NCI-H2081 (cell line): ENCODE data around the gene ANO8.

Experiments used
- DNase-seq, 2 experiments: peaks; one replicate each; lab custom pipeline; 2025; lab: John Stamatoyannopoulos, UW

The ANO8 gene

DNA sequence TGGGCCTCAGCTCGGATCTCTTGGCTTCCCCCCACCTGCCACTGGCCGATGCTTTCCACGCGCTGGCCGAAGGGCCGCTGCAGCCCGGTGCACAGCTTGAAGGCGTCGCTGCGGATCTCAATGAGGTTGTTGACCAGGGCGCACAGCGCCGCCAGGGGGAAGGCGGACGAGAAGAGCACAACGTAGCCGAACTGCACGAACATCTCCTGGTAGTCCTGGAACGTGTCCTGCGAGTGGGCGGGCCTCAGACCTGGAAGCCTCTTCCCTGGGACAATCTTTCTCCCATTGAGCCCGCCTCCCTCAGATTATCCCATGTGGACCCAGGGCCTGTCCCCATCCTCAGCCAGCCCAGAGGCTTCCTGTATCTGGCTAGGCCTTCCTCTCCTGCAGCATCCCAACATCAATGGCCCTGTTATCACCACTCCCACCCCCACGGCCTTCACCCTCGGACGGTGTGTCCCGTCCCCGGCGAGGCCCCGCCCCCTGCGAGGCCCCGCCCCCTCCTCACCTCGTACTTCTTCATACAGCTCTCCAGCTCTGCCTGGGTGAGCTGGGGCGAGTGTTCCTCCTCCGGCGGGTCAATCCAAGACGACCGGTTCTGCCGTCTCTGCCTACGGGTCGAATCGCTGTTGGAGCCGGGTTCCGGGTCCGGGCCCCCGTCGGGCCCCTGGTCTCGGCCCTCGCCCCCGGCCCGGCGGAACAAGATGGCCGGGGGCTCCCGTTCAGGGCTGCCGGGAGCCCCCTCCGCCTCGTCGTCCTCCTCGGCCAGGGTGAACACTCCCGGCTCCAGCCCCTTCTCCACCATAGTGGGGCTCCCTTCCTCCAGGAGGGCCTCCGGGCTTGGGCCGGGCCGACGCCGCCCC, 6.8 kb downstream of the ANO8 start:
- no peak for DNase-seq

DNA sequence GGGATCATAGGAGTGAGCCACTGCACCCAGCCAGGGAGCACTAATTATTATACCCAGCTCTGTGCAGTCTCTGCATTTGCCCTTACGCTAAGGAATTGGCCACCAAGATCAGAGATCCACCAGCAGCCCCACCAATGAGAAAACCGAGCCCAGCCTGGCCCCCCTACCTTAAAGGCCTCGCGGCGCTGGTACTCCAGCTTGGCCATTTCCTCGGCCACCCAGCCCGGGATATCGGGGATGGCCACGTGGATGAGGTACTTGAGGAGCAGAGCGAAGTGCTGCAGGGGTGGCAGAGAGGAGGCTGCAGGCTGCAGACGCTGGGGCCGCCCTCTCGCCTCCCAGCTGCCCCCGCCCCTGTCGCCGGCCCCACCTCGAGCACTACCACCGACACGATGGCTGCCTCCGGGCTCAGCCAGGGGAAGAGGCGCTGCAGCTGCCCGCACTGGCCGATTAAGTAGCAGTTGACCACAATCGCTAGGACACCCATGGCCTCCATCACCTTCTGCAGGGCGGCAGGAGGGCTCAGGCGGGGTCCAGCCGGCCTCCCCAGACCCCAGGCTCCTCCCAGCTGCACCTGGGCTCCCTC, 7.5 kb downstream of the ANO8 start:
- no peak for DNase-seq

DNA sequence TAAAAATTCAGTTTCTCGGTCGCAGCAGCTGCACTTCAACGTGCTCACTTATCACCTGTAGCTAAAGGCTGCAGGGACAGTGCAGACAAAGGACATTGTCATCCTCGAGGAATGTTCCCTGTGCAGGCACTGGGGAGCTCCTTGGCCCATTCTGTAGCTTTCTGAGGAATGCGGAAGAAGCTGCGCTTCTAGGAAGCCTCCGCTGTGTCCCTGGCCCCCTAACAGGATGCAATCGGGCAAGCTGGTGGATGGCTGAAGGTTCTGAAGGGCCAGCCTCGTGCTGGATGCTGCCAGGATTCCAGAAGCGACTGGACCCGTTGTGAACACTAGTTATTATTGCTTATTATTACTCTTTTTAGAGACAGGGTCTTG, 8.1 kb downstream of the ANO8 start:
- no peak for DNase-seq

DNA sequence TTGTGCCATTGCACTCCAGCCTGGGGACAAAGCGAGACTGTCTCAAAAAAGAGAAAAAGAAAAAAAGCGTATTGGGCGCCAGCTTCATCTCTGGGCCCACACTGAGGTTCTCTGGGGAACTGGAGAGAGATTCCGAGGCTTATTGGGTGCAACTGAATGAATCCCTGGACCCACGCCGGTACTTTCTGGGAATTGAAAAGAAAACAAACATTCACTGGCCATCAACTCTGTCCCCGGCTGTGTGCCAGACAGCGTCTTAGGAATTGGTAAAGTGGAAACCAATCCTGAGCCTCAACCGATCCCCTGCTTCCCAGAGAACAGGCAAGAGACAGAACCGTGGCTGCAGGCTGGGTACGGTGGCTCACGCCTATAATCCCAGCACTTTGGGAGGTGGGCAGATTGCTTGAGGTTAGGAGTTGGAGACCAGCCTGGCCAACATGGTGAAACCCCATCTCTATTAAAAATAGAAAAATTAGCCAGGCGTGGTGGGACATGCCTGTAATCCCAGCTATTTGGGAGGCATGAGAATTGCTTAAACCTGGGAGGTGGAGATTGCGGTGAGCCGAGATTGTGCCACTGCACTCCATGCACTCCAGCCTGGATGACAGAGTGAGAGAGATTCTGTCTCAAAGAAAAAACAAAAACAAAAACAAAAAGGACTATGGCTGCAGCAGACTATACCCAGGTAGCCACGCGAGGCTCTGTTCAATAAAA, 8.6 kb downstream of the ANO8 start:
- DNase-seq, result no peak

DNA sequence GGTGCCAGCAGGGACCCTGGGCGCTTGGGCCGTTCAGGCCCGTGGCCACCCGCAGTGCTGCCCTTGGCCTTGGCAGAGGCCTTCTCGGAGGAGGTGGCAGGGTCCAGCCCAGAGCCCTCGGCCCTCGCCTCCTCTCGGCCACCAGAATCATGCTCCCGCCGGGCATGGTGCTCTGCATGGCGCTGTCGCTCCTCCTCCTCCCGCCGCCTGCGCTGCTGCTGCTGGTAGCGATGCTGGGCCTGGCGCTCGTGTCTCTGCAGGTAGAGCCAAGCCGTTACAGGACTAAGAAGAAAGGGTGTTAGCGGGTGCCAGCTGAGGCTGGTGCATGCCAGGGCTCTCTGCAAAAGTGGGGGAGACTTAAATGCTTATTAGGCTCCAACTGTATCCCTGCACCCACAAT, 9.5 kb downstream of the ANO8 start:
- no peak for DNase-seq

DNA sequence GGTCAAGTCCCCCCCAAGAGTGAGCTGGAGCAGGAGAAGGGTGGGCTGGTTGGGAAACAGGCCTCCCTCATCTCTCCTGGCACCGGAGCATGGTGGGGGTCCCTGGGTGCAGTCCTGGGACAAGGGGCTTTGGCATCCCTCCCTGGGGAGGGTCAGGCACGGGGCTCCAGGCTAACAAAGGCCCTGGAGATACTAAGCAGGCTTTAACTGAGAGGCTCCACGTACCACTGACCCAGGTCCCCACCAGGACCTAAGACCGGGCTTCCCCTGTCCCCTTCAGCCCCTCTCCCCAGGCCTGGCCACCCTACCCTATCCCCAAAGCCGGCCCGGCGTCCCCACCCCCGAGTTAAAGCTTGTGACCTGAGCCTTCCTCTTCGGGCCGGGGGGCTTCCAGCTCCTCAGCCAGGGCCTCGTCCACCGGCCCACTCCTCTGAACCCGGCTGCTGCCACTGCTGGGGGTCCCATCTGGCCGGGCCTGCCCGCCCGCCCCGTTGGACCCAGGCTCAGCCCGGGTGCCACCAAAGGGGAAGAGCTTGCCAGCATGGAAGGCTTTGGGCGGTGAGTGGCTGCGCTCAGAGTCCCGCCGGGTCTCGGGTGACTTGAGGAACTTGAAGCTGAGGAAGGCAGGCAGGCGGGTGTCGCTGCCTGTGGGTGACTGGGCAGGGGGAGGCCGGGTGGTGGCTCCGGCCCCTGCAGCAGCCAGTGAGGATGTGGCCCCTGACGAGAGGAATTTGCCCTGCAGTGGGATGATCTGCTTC, 10.1 kb downstream of the ANO8 start:
- no peak for DNase-seq

DNA sequence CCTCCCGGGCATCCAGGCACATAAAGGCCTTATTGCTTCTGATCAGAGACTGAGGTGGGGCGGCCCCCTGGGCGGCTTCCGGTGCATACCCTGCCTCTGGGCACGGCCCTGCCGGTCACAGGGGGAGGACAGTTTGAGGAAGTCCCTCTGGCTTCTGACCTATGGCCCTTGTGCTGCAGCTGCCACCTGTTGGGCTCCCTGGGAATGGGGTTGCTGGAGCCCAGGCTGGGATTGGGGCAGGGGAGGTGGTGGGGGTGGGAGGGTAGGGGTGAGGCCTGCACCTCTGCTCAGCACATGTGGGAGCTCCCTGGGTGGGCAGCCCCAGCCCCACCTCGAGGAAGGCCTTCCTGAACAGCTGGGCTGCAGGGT, 10.7 kb downstream of the ANO8 start:
- DNase-seq, result no peak

DNA sequence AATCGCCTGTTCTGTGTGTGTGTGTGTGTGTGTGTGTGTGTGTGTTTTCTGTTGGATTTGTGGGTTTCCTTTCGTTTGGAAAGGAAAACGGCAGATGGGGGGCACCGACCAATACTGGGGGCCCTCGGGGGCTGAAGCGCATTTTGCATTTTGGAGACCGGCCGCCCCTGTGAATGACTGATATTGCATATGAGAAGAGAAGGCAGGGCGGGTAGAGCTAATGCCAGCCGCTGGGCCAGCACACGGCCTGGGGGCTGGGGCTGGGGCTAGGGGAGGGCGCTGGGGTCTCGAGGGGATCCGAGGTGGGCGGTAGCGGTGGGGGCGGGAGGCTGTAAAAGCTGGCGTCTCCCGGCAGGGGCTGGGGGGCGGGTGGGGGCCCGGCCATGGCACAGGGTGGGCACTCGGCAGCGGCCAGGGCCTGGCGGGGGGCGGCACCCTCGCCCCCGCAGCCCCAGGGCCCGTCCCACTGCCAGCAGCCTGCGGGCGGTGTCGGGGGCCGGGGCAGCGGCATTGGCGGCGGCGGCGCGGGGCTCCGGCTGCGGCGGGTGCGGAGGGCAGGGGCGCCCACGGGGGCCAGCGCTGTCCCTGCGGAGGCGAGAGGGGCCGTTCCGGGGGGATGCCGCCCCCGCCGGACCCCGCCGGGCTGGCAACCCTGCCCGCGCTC, 11.2 kb downstream of the ANO8 start:
- no peak for DNase-seq

DNA sequence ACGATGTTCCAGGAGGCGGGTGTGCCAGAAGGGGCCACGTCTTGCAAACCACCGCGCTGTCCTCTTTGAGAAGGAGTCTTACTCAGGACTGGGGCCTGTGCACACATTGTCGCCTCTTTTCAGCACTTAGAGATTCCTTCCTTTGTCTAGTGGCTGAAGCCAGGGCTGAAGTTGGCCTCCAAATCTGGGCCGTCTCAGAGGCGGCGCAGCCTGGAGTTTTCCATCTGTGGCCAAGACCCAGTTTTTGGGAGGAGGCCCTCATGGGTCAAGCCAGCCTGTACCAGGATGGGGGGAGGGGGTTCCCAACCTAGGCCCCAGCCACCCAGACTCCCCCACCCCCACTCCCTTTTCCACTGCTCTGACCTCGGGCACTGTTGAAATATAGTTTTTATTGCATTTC, 11.8 kb downstream of the ANO8 start:
- no peak for DNase-seq

DNA sequence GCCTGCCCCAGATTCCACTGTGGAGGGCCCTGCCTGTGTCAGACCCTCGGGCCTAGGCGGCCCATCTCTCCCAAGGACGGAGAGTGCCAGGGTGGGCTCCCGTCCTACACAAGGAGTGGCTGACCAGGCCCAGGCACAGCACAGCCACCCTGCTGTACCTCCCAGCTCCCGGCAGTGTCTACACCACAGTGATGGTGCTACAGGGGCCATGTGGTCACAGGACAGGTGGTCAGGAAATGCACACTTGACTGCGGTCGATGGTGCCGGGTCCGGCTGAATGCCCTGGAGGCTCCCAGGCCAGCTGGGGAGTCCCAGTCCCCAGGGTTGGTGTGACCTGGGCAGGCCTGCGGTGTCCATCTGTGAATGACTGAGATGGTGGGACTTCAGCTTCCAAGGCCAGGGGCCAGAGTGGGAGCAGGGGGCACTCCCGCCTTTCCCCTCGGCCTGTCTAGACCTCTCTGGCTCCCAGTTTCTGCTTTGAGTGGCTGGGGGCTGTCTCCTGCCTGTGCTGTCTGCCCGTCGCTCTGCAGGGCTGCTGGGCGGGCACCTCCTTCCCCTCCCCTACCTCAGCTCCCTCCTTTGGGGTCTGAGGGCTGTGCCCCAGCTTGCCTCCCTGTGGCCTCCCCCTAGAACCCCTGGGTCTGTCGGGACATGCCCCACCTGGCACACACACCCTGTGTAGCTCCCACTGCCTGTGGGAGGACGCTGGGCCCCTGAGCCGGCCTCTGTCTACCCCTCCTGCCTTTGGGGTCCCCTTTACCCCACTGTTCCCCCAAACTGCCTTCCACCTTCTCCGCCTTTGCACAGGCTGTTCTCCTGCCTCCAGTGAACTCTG, 12.8 kb downstream of the ANO8 start:
- DNase-seq, result no peak

DNA sequence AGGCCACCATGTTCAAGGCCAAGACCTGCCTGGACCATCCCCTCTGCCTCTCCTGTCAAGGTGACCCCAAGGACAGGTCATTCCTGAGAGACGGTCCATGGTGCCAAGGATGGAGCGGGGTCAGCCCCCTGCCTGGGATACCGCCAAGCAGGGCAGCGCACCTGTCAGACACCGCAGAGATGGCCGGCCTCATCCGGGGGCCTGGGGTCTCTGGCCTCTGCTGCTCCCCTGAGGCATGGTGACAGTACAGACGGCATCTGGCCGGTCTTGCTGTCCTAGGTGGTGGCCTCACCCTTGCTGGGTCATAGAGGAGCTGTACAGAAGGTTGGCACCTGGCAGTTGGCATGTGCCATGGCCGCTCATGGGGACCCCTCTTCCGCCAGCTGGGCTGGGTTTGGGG, 14.2 kb downstream of the ANO8 start:
- no peak for DNase-seq

DNA sequence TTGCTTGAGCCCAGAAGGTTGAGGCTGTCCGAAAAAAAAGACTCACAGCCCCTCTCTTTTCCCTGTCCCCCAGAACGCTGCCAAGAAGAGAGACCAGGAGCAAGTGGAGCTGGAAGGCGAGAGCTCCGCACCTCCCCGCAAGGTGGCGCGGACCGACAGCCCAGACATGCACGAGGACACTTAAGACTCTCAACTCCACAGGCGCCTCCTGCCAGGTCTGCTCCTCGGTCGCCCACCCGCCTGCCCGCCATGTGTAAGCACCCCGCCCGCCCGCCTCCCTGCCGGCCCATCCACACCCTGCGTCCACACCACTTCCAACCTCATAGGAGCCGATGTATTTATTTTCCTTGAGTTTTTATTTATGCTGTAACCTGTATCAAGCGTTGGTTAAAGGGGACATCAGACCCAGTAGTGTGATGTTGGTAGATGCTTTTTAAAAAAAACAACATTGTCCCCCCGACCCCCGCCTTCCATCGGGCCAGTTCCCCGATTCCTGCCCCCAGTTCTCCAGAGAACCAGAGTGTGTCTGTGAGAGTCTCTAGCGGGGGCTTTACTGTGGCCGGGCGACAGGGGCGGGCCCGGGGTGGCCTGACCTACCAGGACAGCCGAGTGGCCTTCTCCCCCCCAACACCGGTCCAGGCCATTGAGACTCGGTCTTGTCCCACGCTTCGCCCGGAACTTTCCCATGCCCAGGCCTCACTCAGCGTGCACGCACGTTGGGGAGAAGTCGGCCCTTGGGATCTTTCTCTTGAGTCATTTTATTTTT, 15.0 kb downstream of the ANO8 start:
- no peak for DNase-seq

DNA sequence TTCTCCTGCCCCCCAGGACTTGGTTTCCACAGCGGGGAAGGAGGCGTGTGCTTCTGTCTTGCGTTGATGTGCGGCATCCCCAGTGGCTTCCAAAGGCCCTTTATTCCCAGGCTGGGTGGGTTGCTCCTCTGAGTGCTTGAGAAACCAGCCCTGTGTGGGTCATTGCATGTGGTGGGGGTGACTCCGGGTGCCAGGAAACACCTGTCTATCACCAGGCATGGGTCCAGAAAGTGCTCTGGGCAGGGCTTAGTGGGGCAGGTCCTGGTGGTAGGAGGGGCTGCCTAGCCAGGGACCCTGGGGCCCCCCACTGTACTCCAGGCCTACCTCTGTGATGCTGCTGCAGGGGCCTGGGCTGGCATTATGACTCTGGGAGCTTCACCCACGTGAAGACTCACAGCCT, 15.7 kb downstream of the ANO8 start:
- DNase-seq, result no peak

DNA sequence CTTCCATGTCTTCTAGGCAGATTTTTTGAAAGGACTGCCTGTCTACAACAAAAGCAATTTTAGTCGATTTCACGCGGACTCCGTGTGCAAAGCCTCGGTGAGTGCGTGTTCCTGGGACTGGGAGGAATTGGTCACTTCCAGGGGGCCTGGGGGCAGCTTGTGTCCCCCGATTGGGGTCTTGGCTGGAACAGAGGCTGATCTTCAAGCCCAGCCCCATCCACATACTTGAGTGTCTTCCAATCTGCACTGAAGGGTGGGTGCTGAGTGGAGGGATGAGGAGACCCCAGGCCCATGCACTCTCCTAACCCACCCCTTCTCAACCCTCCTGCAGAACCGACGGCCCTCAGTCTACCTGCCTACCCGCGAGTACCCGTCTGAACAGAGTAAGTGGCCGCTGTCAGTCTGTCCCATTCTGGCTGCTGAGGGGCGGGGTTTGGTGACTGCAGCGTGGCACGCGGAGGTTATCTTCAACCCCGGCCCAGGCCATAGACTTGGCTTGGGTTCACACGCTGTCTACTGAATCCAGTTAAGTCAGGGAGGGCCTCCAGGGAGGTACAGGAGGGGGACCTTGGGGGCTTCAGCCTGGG, 20.6 kb downstream of the ANO8 start:
- DNase-seq, result no peak

DNA sequence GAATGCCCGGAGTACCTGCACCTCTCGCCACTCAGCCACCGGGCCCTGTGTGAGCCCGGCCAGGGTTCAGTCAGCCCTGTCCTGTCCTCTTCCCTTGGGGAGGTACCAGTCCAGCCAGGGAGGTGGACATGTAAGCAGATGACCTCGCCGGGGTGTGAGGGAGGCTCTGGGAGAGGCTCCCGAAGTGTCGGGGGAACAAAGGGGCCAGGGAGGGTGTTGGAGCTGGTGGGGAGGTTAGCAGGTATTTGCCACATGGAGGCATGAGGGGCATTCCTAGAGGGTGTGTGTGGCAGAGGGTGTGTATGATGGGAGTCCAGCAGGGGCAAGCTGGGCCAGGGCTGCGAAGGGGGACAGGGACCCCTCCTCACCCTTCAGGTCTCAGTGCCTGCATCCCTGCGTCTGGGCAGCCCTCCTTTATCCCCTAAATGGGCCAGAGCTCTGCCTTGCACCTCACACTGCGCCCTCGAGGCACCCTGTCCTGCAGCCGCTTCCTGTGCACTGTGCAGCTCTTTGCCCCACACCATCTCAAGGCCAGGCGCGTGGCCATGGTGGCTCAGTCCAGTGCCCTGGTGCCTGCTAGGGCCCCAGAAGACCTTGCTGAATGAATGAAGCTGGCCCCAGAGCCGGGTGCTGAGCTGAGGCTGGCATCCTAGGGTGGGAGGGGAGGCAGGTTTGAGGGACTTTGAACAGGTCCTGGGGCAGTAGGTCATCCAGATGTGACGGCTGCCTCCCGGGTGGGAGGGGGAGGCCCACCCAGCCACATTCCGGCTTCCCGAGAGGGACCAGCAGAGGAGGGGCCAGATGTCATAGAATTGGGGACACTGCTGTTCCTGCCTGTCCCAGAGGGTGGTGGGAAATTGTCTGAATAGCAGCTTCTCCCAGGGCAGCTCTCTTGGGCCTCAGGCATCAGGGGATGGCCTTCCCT, 22.2 kb downstream of the ANO8 start:
- DNase-seq, result no peak

DNA sequence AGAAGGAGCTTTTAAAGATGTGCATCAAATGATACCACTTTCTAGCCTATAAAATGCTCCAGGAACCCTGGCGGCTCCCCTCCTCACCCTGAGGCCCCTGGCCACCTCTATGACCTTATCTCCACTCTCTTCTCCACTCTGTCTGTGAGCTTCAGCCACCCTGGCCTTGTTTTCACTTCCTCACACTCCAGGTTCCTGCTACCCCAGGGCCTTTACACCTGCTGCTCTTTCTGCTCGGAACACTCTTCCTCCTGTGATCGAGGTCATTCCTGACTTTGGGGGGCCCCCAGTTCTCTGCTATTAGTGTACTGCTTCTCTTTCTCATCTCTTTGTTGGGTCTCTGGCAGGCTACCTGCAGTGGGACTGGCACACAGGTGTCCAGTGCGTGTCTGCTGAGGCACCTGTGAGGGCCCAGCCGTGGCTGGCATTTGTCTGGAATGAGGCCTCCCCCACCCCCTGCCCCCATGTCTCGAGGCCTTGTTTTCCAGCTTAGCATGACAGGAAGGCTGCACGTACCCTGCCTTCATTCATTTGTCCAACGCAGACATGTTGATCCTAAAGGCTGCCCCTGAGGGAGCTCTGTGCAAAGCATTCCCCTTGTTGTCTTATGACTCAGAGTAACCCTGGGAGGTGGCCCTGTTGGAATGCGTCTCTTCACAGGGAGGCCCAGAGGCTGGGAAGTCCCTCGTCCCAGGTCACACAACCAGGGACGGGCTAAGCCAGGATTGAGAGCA, 23.0 kb downstream of the ANO8 start:
- DNase-seq, result no peak

DNA sequence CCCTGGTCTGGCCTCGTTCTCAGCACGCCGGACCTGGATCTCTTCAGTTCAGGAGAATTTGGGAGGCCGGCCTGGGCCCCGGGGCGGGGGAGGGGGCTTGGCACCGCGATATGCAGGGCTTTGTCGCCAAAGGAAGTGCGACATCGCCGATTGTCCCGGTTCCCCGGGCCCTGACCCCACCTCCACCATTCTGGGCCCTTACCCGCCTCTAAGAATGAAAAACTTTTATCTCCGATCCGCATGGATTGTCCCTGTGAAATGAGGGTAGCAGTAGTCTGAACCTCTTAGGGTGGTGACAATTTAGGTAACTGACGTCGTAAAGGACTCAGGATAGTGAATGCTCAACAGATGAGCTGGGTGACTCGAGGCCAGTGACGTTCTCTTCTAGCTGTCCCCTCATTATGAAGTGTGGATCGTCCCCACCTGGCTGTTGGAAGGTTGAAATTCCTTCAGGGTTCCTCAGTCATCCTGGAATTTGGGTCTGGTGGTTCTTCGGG, 24.6 kb downstream of the ANO8 start:
- DNase-seq, result no peak
